Liver (tissue), 9 donors: ENCODE measurements around the gene PALLD. TPM values are rescaled to one million over a fixed set of nuclear protein-coding genes. Genes with fewer than 3 reads are reported as not detected.

ENCODE experiments used
- DNase-seq: peaks from one replicate; pipeline ENCODE4 v3.0.0-alpha.2; 2017; ENCODE audit warnings: low spot score
- H3K27ac ChIP-seq, 2 donors: one replicate each; pipeline ENCODE4 v1.7.0; 2013; ENCODE audit warnings: inconsistent platforms in 2 of 2, low read length in 2 of 2, control low read depth in 1 of 2, low read depth in 1 of 2, mild to moderate bottlenecking in 1 of 2
- H3K27me3 ChIP-seq, 4 donors: one replicate each; pipeline versions ENCODE4 v1.6.1 to v1.7.0; 2013; ENCODE audit warnings: low read length in 3 of 4, inconsistent platforms in 1 of 4, mild to moderate bottlenecking in 1 of 4, moderate library complexity in 1 of 4; ENCODE audit not compliant: control insufficient read depth in 4 of 4, insufficient read depth in 4 of 4
- H3K36me3 ChIP-seq, 4 donors: one replicate each; pipeline versions ENCODE4 v1.6.1 to v1.7.0; 2013; ENCODE audit warnings: low read length in 3 of 4, mild to moderate bottlenecking in 3 of 4, low read depth in 1 of 4, moderate library complexity in 1 of 4; ENCODE audit not compliant: control insufficient read depth in 4 of 4, insufficient read depth in 3 of 4
- H3K4me1 ChIP-seq, 4 donors: one replicate each; pipeline versions ENCODE4 v1.6.1 to v1.7.0; 2013; ENCODE audit warnings: low read length in 3 of 4, mild to moderate bottlenecking in 3 of 4, moderate library complexity in 1 of 4; ENCODE audit not compliant: control insufficient read depth in 4 of 4, insufficient read depth in 4 of 4
- H3K4me3 ChIP-seq, 3 donors: one replicate each; pipeline versions ENCODE4 v1.6.1 to v1.7.0; 2013; ENCODE audit warnings: low read length in 3 of 3, control low read depth in 1 of 3, low read depth in 1 of 3, mild to moderate bottlenecking in 1 of 3
- H3K9ac ChIP-seq, 2 donors: one replicate each; pipeline ENCODE4 v1.7.0; 2013; ENCODE audit warnings: low read length in 2 of 2, mild to moderate bottlenecking in 2 of 2, moderate library complexity in 2 of 2, control low read depth in 1 of 2, low read depth in 1 of 2
- H3K9me3 ChIP-seq, 4 donors: one replicate each; pipeline versions ENCODE4 v1.6.1 to v1.7.0; 2013; ENCODE audit warnings: low read length in 3 of 4; ENCODE audit not compliant: control insufficient read depth in 4 of 4
- ATF3 ChIP-seq: IDR thresholded peaks from 2 replicates; pipeline ENCODE4 v1.6.1; 2016; ENCODE audit warnings: antibody characterized with exemption
- CTCF ChIP-seq: fragments of 150-350 bp; IDR thresholded peaks from 2 replicates; pipeline ENCODE4 v1.5.1; 2017; ENCODE audit warnings: improper control_type of control experiment, low read depth, low read length; ENCODE audit not compliant: missing input control
- EGR1 ChIP-seq, 2 donors: IDR thresholded peaks; 2 replicates each; pipeline ENCODE4 v1.6.1; 2016 to 2018; ENCODE audit warnings: antibody characterized with exemption in 2 of 2, low read depth in 2 of 2
- HNF4A ChIP-seq, 2 donors: conservative IDR thresholded peaks; 2 replicates each; pipeline ENCODE4 v1.6.1; 2016; ENCODE audit warnings: antibody characterized with exemption in 2 of 2, mild to moderate bottlenecking in 2 of 2
- JUND ChIP-seq, 2 donors: IDR thresholded peaks; 2 replicates each; pipeline ENCODE4 v1.6.1; 2016; ENCODE audit warnings: antibody characterized with exemption in 2 of 2
- MAX ChIP-seq: IDR thresholded peaks from 2 replicates; pipeline ENCODE4 v1.6.1; 2016; ENCODE audit warnings: antibody characterized with exemption
- RAD21 ChIP-seq, 2 donors: IDR thresholded peaks; 2 replicates each; pipeline ENCODE4 v1.6.1; 2016; ENCODE audit warnings: antibody characterized with exemption in 2 of 2, mild to moderate bottlenecking in 2 of 2
- REST ChIP-seq: IDR thresholded peaks from 2 replicates; pipeline ENCODE4 v1.6.1; 2016; ENCODE audit warnings: antibody characterized with exemption, mild to moderate bottlenecking
- RXRA ChIP-seq, 2 donors: IDR thresholded peaks; 2 replicates each; pipeline ENCODE4 v1.6.1; 2017 to 2018; ENCODE audit warnings: antibody characterized with exemption in 2 of 2, mild to moderate bottlenecking in 1 of 2
- WGBS: extraction: QIAGEN DNeasy Blood & Tissue Kit; methylation state at CpG from one replicate; pipeline ENCODE4 v1.1.7; 2013; 5-methylcytosine and 5-hydroxymethylcytosine counted together
- polyA plus RNA-seq, 2 donors: library from polyadenylated mRNA; stranded (reverse) in 1 of 2; unstranded in 1 of 2; fragments of 200-250 nt in 1 of 2; fragments of >200 nt in 1 of 2; fragmentation: Nextera tagmentation in 1 of 2; extraction: Ambion mirVana in 1 of 2; gene quantifications; one replicate each; pipeline versions ENCODE4 v1.2.1 to v1.2.3, GENCODE V29; 2013 to 2015
- total RNA-seq, 2 donors: library from RNA; depleted of rRNA; stranded (reverse); fragments of >200 nt; gene quantifications; one replicate each; pipeline ENCODE4 v1.2.3, GENCODE V29; 2014
- donor health status: healthy.
- donor health status: healthy.
- donor health status: healthy.
- donor health status: healthy.
- donor health status: healthy.

The PALLD gene
- total and polyA plus RNA-seq, 4 donors: 9.0 to 26.3 (median 14.7) TPM

GRCh38 chr4:168696826-168697225 lies 200.0 kb downstream of the PALLD start:
- H3K4me3 ChIP-seq: no peak overlapping the region
- 73% methylated on average over 4 of the region's 4 CpGs for WGBS

More at GRCh38 chr4:168696826-168697225, 200.0 kb downstream of the PALLD start:
- no peaks in the 10 kb centered on the region for H3K27me3 ChIP-seq
- H3K36me3 ChIP-seq: no peaks in the 10 kb centered on the region
- TF ChIP-seq ATF3: no peak
- peak; percentile 12 for TF ChIP-seq MAX
- TF ChIP-seq RXRA (IDR thresholded peaks at IDR 0.05): peak in 1 of 2 donors; percentile 42
- TF ChIP-seq HNF4A (conservative IDR thresholded peaks at IDR 0.05): peak in 1 of 2 donors; percentile 28
- no peak for TF ChIP-seq REST
- no peak for TF ChIP-seq EGR1 (IDR thresholded peaks at IDR 0.05; ENCODE audit: low read depth in 2 of 2)
- no peak for TF ChIP-seq RAD21 (IDR thresholded peaks at IDR 0.05)
- TF ChIP-seq CTCF: no peak
- no peak for TF ChIP-seq JUND (IDR thresholded peaks at IDR 0.05)
- DNase-seq: no peak
- no peaks in the 10 kb centered on the region for H3K9me3 ChIP-seq
- H3K27ac ChIP-seq: no peak overlapping the region
- no peak overlapping the region for H3K9ac ChIP-seq
- H3K4me1 ChIP-seq: peaks cover 0 to 7% (median 1%) of the 10 kb centered on the region in 4 donors
